NAMALWA (cell line): ENCODE data around the gene C3orf49.

Experiments
- DNase-seq: peaks from one replicate; pipeline ENCODE4 v3.0.0-alpha.2; 2015; ENCODE audit warnings: low spot score

C3orf49 gene, protein sequence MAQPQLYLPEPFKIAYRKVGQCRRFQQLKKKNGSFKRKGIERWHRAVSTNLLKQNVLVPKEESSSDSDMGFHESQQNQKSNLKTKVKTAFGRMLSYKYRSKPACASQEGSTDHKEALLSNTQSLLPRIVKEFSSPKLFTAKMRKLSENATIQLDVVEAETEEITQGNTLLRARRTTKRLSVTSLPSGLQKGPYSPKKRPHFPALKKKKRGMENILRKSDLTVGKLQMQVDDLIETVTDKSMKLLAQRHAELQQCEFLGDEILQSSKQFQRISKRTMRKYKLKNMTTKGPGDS

DNA sequence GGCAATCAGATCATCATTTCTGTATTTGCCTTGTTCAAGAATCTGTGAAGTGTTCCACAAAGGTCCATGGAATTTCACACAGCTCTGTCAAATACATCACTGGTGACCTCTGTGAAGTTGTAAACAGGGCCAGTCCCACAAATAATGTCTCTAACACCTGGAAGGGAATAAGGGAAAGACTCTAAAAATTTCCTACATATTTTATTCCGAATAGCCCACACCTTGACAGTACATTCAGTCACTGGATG, at the start of gene C3orf49:
C3orf49 (plus strand) TSS at position 149 of the 248 bp plus-strand sequence. CDS start 173 bp downstream, outside the sequence.
- no peak for DNase-seq

DNA sequence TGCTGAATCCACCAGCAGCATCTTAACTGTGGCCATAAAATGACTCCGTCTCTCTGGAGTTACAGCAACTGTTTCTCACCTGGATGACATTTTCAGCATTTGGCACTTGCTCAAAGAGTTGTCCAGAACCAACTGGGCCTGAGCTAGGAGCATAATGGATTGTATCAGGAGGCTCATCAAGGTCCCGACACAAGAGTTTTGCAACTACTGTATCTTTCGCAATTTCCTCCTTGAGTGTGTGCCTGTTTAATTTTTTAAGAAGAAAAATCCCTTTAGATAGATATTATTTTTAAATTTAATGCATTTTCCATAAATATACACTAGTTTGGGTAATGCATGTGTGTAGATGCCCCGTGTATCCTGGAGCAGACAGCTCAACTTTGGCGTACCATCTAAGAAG, 44.3 kb upstream of the C3orf49 start:
- no peak for DNase-seq

DNA sequence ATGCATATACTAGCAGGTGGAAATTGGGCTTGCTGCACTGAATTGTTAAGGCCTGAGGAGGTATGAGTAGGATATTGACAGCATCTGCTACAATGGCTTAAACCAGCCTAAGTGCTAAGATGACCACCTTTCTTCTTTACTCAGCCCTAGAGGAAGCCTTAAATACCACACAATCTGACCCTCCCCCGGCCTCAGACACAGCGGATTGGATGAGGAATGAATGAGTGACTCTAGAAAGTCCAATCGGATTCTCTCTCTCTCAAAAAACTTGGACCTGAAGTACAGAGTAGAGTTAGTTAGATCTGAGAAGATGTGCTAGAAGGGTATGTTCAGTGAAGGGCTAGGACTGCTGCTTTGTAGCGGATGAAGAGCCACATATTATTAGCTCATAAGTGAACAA, 39.9 kb upstream of the C3orf49 start:
- no peak for DNase-seq

DNA sequence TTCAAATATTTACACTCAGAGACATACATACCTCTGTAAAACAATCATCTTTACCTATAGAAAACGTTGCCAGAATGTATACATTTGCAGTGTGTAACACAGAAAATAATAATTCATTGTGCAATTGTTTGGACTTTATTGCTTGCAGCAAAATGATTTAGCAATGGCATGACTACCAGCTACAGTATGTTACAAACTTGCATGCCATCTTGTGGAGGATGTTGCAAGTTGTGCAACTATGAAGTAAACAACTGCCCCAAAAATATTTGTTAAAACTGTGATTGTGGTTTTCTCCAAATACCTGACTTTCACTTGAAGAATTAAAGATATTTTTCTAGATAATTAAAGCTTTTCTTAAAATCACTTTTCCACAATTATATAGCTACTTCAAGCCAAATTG, 27.1 kb upstream of the C3orf49 start:
- DNase-seq: no peak

DNA sequence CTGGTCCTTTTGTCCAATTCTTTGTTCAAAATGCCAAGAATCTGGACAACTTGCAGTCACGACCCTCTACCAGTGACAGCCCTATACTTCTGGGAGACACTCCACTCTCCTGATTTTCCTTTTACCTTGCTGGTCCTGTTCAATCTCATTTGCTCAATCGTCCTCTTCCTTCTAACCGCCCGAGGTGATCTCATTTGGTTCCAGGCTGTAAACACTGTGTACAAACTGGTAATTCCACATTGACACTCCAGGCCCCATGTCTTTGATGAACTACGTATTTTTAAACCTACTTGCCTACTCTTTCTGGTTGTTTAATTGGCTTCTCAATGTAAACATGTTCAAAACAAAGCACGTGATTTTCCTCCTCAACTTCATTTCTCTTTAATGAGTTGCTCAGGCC, 23.7 kb upstream of the C3orf49 start:
- no peak for DNase-seq

DNA sequence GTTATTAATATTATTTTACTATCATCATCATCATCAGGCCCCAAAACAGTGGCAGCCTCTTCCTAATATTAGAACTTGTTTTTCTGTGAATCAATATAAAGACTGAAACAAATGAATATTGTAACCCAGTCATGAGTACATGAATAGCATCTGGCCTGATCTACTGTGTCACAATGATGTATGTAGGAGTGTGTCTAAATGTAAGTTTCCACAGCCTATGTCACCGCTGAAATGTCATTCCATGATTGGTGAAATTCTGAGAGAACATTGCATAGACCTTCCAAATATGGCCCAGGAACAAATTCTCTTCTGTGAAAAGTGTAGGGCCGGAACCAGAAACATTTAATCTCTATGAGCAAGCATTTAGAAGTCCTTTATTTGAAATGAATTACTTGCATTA, 20.6 kb upstream of the C3orf49 start:
- DNase-seq: no peak

DNA sequence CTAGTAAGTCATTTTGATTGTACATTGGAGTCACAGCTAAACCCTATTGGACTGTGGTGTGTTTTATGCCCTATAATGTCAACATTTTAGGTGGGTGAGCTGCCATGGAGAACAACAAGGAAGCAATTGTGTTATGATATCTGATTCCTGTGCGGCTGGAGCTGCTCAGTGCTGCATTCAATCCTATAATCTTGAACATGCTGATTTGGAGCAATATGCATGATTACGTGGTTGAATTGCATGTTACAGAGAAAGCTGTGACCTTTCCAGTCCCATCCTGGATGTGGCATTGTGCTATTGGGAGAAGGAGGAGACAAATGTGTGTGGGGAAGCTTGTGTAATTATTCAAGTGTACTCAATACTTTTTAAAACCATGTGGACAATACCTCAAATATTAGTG, 20.1 kb upstream of the C3orf49 start:
- no peak for DNase-seq

DNA sequence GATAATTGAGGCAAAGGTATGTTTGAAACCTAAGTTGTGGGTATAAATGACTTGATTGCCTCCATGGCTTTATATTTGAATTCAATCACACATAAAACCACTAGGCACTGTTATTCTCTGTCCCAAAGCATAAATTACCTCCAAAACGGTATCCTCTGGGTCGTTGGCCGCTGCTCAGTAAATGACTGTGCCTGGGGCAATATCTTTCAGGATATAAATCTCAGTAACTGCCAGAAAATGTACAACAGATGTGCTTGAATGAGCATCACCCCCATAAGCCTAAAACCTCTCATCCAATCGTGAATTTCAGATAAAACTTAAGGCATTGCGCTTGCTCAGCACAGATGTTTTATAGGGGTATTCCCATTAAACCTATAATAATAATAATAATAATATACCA, 19.0 kb upstream of the C3orf49 start:
- no peak for DNase-seq

DNA sequence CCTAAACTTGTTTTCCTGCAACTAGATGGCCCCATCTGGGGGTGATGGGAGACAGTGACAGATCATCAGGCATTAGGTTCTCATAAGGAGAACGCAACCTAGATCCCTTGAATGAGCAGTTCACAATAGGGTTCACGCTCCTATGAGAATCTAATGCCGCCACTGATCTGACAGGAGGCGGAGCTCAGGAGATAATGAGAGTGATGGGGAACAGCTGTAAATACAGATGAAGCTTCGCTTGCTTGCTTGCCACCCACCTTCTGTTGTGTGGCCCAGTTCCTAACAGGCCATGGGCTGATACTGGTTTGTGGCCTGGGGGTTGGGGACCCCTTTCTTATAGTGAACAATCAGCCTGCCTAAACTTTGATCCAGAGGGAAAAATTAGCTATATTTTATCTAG, 15.2 kb upstream of the C3orf49 start:
- DNase-seq: no peak

DNA sequence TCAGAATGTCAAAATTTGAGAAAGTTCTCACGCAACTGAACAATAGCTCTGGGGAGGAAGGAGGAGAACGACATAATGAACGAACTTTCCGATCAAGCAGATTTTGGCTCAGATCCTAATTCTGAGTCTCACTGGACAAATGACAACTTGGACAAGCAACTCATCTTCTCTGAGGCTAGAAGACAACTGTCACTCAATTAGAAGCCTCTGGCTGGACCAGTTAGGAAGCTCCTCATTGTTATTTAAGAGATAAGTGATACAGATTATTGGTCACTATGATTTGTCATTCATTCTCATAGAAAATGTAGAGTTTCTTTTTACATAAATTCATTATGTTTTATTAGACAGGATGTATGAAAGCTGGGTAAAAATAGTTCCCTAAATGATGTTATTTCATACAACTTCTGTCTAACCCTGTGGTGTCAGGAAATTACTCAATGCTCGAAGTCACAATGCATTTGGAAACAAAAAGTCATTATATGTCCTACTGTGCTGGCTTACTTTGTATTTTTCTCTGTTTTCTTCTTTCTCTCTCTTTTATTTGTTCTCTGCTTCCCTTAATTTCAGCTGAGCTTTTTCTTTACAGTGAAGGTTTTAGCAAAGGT, 11.0 kb upstream of the C3orf49 start:
- DNase-seq: no peak

DNA sequence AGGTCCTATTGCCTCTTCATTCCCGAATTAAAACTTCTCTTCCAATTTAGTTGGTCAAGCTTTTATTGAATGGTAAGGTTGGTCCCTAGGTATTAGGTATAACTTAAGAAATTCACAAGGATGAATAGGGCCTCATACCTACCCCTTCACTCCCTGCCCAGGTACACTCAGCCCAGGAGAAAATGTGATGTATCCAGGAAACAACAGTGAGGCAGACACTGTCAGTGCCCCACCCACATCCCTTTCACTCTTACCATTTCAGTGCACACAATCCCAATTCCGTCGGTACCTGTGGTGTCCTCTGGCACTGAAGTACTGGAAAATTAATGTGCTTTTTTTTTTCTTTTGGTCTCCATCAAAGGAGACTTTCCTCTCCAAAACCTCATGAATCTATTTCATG, 10.5 kb upstream of the C3orf49 start:
- no peak for DNase-seq

DNA sequence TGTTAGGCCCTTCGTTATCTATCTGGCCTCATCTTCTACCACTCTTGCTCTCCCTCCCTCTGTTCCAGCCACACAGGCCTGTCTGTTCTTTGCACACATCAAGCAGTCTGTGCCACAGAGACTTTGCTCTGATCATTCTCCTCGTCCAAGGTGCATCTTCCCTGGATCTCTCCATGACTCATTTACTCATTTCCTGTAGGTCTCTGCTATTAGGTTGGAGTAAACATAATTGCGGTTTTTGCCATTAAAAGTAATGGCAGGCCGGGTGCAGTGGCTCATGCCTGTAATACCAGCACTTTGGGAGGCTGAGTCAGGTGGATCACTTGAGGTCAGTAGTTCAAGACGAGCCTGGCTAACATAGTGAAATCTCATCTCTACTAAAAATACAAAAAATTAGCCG, 9.5 kb upstream of the C3orf49 start:
- no peak for DNase-seq

DNA sequence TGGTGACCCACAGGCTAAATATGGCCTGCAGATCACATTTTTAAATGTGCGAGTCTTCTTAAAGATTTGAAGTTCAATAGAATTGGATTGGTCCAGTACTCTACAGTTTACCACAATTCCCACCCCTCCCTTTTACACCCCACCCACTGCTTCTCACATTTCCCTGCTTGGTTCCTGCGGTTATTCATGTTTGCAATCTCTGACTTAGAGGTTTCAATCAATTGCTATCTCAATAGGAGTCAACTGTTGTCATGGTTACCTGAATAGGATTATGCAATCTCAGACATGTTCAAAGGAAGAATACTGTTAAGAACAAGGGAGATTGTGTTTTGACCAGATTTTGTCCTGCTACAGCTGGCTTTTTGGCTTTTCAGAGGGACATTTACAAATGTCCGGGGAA, 4.9 kb upstream of the C3orf49 start:
- no peak for DNase-seq

DNA sequence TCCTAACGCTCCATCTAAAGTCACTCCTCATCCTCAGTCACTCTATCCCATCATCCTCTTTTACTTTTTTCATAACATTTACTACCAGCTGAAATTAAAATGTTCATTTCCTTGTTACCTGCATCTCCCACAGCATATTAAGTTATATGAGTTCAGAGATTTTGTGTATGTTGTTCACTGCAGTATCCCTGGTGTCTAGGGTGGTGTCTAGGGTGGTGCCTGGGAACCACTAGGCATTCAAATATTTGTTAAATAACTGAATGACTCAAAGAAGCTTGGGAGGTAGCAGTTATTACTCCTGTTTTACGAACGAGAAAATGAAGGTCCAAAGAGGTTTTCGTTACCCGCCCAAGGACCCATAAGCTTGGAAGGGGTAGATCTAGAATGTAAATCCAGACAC, 1.9 kb upstream of the C3orf49 start:
- DNase-seq: no peak

DNA sequence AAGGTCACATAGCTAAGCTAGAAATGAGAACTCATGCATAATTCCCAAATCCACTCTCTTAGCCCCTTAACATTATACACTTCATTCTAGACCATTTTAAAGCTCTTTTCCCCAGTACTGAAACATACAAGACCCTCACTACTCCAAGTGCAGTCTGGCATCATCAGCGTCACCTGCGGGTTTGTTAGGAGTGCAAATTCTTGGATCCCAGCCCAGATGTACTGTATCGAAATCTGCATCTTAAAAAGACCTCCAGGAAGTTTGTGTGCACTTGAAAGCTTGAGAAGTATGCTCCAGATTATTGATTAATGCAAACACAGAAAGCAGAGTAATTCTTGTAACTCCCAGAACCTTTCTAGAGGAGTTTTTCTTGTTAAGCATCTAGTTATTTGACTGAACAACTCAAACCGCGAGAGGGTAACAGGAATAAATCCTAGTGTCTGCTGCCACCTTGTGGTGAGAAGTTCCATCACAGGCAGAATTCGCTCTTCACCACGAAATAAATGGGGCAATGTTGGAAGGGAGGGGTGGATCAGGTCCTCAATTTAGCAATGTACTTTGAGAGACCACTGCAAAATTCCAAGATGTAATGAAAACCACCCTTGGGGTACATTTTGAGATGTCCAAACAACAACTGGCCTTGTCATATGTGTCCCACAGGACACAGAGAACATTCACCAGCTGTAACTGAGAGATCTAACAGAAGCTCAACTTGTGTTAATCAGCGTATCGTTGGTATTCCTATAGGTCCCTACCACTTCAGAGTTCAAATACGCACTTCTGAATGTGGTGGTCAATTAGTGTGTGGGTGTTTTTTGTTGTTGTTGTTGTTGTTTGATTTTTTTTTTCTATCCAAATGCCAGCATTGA, 583 bp upstream of the C3orf49 start:
- DNase-seq: peak; percentile 53

DNA sequence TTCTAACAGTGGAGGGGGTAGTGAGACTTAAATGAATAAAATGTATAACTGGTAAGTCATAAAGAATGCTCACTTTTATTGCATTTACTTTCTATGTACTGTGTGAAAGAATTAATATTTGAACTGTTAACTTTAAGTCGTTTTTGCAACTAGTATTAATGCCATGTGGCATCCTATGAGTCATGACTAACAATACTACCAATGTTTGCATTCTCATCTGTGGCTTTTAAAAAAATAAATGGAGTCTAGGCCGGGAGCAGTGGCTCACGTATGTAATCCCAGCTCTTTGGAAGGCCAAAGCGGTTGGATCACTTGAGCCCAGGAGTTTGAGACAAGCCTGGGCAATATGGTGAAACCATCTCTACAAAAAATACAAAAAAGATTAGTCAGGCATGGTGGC, 5.2 kb downstream of the C3orf49 start:
- no peak for DNase-seq

DNA sequence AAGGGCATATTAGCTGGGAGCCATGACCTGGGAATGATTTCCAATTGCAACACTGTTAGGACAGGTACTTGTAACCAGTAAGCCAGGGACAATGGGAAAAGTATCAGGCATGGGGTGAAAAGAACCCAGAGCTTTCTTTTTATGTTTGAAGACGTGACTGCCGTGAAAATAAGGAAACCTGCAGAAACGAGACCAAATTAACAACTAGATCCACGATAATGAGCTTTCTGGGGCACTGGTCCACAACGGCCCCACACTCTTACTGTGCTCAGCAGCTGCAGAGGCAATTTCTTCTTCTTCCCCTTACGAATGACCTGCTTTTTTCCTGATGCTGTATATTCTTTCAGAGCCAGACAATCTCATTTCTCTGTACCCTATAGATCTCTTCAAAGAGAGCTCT, 11.4 kb downstream of the C3orf49 start:
- no peak for DNase-seq

DNA sequence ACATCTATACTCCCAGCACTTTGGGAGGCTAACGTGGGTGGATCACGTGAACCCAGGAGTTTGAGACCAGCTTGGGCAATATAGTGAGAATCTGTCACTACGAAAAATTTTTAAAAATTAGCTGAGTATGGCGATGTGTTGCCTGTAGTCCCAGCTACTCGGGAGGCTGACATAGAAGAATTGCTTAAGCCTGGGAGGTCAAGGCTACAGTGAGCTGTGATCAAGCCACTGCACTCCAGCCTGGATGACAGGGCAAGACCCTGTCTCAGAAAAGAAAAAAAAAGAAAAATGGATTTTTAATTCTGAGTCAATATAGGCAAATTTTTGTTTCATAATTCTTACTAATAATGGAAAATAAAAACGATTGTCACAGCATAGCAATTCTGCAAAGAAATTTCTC, 13.3 kb downstream of the C3orf49 start:
- no peak for DNase-seq

DNA sequence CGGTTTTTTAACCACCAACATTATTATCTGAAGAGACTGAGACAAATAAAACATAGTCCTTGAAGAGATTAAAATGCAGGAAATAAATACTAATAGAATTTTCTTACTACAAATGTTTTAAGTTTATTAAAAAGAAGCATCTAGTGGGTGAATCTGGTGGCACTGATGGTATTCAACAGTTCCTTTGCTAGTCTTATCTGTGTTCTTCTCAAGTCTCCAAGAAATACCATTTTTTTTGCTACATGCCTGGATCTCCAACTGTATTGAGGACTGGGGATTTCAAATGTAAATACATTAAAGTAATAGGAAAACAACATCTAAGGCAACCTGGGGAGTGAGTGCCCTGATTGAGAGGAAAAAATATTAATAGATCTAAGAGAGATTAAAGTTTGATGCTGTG, 22.6 kb downstream of the C3orf49 start:
- no peak for DNase-seq

DNA sequence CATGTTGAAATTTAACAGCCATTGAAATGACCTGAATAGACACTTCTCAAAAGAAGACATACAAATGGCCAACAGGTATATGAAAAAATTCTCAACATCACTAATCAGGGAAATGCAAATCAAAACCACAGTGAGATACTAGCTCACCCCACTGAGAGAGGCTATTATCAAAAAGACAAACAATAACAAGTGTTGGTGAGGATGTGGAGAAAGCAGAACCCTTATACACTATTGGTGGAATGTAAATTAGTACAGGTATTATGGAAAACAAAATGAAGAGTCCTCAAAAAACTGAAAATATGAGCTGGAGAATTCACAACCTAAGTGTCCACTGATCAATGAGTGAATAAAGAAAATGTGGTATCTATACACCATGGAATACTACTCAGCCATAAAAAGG, 23.0 kb downstream of the C3orf49 start:
- no peak for DNase-seq

DNA sequence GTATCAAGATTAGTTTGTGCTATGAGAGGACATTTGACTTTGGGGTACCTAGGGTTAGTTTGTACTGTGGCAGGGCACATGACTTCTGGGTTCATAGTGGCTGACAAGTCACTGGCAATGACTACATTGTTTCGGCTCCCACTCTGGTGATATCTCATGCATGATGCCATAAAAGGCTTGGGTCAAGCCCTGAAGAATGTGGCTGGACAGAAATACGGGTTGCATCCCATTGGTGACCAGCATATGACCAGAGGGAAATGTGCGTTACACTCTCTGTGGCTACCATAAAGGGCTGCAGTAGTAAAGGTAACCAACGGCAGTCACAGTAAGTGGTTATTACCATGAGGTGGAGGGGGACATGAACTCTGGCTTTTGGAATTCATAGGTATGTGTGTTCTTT, 26.1 kb downstream of the C3orf49 start:
- DNase-seq: no peak

DNA sequence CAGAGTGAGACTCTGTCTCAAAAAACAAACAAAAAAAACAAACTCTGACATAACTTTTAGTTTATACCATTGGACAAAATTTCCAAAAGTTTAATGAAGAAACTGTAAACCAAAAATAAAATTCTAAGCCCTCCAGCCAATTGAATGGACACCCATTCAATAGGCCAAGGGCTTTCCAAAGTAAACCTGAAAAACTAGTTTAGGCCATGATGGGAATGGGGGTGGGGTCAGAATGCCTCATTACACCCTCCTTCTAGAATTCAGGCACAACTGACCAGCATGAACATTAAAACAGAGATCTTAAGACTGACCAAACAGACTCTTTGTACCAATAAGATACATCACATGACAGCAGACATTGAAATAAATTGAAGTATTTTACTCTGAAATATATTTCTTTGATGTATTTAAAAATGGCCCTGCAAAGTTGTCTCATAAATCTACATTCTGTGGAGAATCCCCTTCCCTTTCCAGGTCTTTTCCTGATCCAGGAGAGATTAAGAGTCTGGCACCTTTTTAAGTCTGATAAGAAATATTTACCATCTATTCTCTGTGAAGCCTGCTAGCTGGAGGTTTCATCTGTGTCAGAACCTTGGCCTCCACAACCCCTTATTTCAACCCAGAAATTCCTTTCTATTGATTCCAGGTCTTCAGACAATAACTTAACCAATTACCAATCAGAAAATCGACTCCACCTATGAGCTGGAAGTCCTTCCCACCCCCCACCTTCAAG, 28.8 kb downstream of the C3orf49 start:
- no peak for DNase-seq

DNA sequence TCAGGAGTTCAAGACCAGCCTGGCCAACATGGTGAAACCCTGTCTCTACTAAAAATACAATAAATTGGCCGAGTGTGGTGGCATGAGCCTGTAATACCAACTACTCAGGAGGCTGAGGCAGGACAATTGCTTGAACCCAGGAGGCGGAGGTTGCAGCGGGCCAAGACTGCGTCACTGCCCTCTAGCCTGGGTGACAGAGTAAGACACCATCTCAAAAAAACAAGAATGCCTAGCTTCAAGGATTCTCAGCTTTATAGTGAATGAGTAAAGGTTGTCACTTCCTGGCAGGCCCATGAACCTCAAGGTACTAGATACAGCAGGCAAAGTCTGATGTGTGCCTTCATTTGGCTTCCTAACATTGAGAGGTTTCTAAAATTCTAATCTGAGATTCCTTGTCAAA, 30.1 kb downstream of the C3orf49 start:
- DNase-seq: no peak
